Endometrial microvascular endothelial cells (primary cell): ENCODE results near the gene AOC2. TPM values are rescaled to one million over a fixed set of nuclear protein-coding genes. Genes with fewer than 3 reads are reported as not detected.

Source experiments
- in situ Hi-C: cut with HindIII; loops from 2 replicates; pipeline ENCODE4 v1.10.0; 2017; ENCODE audit warnings: low sequenced_read_pairs, low pct_unique_long_range_greater_than_20kb; ENCODE audit errors: inconsistent ontology term
- total RNA-seq: library from RNA; depleted of rRNA; stranded (reverse); fragments of >200 nt; gene quantifications from one replicate; pipeline ENCODE4 v1.2.3, GENCODE V29; 2015; ENCODE audit errors: inconsistent ontology term

Gene AOC2
- total RNA-seq, 1 donor from 2014 or later: 0.09 TPM

DNA sequence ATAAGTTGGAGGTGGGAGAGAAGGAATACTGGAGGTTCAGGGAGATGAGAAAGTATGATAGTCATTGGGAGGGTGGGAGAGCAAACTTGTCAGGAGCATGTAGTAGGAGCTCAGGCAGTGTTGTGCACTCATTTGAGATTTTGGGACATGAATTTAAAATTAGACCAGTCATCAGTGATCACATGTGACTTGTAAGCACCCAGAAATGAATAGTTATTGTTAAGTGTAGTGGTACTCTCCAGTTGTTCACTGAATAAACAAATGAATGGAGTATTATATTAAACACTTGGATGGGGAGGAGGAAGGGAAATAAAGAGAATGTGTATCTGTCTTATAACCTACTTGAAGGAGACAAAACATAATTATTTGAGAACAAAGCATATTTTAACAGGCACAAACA is 13.4 kb upstream of the AOC2 start:
- in situ Hi-C loops: no loop called here

DNA sequence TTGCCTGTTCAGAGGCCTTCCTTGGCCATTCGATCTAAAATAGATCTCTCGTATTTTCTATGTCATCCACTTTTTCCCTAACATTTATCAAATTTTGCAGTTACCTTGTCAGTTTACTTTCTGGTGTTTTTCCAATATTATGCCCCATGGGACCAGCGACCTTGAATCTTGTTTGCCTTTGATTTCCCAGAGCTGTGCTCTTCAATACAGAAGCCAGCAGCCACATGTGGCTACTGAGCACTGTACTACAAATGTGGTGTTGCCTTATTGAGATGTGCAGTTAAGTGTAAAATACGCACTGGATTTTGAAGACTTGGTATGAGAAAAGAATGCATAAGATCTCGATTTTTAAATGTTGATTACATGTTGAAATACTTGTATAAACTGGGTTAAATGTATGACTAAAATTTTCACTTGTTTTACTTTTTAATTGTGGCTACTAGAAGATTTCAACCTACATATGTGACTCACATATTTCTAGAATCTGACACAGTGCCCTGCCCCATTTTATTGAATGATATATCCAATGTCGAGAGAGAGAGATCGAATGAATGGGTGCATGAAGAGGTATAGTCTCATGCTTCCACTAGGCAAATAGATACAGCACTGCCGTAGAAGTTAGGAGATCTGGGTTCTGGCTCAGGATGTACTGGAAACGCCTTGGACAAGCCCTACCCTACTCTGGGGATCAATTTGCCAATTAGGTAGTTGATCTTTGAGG is 12.0 kb upstream of the AOC2 start:
- in situ Hi-C loops: no loop called here

DNA sequence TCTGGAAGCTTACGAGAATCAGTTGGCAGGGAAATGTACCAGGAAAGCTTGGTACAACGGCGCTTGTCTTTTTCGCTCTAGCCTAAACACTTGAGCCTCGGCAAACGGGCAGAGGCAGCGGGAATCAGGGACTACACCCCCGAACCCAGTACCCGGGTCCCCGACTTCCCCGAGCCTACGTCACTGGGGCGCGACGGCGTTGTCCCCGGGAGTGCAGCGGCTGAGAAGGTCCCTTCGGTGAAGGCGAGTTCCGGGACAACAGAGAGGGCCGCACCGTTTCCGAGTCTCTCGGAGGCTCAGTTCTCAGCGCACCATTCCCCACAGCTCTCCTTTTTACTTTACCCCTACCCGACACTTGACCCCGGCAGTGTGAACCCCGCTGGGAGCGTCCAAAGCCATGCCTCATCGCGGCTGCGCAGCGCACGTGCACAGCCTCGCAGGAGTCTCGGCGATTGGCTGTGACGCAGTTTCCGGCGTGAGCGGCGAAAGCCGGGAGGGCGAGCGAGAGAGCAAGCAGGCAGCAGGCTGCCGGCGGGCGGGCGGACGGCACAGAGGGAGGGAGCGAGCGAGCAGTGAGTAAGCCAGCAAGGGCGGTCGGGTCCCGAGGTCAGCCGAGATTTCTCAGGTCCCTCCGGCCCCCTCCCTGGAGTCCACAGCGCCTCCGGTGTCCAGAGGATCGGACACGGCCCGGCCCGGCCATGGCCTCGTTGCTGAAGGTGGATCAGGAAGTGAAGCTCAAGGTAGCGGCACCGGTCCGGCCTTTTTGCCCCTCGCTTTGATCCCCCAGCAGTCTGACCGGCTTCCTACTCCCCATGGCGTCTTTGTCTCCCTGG is 11.2 kb upstream of the AOC2 start, which contains the start of gene PSME3:
Gene PSME3, plus strand, starts transcription at position 464 of the 833 bp plus-strand sequence. Its CDS starts 235 bp downstream, at position 699.
- in situ Hi-C loops: no loop called here

DNA sequence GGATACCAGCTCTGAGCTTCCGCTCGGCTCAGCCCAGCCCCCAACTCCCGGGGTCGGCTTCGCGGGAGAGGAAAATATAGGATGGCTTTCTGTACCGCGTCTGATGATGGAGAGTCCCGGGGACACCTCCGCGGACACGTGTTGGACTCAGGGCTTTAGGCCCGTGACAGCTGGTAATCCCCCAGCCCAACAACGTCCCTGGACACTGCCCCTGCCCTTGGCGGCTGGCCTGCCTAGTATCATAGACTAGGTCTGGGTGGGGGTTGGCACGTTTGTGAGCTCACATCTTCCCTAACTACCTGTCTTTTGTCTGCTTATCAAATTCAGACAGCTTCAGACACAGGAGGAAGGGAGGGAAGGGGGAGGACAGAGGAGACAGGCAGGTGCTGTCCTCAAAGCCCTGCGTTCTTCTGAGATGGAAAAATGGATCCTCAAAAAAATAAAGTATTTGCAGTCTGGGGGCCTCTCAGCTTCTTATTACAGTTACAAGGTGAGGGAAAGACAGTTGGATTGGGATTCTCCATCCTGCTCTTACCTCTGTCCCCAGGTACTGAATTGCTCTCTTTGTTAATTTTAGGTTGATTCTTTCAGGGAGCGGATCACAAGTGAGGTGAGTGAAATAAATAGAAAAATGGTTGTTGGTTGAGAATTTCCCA is 10.5 kb upstream of the AOC2 start:
- in situ Hi-C loops: no loop called here

DNA sequence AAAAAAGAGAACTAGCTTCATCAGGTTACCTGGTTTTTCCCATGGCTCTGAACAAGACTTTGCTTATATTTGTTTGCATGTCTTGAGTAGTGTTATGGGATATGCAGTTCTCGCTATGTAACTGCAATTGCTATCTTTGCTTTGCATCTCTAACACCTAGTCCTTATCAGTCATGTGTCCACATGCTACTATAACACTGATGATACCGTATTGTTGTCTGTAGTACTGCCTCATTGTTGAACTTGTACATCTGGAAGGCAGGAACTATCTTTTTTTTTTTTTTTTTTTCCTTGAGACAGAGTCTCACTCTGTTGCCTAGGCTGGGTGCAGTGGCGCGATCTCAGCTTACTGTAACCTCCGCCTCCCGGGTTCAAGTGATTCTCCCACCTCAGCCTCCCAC is 8.6 kb upstream of the AOC2 start:
- in situ Hi-C loops: no loop called here

DNA sequence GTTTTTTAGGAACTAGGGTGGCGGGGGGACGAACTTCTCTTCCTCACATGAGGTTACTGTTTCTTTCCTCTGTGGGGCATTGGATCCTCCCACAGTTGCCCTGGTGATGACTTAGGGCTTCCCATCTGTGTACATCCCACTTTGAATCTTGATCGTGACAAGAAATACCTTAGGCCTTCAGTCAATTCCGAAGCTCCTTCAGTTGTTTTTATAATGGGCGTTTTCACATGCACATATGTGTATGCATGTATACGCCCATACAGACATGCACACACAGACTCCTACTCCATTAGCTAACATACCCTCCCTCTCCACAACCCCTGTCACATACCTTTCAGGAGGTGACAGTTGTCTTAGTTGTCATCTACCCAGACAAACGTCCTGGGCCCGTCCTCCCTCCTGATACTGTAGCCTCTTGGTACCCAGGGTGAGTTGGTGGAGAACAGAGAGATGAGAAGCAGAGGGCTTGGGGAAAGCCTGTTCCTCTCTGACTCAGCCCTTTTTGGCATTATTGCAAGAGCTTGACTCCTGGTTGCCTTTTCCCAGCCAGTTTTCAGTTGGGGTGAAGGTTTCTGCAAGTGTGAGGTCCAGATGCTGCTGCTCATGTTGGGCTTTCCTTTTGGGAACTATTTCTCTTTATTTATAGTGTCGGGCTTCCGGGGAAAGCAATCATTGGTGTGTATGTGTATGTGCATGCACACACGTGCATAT is 2.2 kb upstream of the AOC2 start:
- in situ Hi-C loops: no loop called here

DNA sequence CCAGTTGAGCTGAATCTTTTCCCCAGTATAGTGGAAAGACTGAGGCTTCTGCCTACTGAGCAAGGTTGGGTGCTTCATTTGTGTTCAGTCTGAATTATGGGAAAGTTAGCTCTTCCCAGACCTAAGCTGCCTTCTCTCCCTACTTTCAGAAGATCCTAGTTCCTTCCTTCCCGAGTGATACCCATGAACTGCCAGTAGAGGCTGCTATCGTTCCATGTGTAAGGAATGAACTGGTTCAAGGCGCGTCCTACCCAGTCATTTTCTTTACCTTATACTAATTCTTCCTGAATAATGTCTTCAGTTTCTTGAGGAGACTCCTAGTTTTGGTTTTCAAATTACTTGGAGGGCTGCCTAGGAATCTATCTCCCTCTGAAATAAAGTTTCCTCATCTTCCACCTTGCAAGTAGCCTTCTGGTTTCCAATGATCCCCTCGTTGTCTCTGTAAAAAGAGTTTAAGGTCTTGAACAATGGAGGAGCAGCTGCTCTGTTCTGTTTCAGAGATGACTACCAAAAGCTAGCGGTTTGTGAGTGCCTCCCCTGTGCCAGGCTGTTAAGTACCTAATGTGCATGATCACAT is 934 bp upstream of the AOC2 start:
- in situ Hi-C loops: no loop called here

DNA sequence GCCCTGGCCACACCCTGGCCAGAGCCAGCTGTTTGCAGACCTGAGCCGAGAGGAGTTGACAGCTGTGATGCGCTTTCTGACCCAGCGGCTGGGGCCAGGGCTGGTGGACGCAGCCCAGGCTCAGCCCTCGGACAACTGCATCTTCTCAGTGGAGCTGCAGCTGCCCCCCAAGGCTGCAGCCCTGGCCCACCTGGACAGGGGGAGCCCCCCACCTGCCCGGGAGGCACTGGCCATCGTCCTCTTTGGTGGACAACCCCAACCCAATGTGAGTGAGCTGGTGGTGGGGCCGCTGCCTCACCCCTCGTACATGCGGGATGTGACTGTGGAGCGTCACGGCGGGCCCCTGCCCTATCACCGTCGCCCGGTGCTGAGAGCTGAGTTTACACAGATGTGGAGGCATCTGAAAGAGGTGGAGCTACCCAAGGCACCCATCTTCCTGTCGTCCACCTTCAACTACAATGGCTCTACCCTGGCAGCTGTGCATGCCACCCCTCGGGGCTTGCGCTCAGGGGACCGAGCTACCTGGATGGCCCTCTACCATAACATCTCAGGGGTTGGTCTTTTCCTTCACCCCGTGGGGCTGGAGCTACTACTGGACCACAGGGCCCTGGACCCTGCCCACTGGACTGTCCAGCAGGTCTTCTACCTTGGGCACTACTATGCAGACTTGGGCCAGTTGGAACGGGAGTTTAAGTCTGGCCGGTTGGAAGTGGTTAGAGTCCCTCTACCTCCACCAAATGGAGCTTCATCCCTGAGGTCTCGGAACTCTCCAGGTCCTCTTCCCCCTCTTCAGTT is 578 bp downstream of the AOC2 start:
- in situ Hi-C loops: no loop called here

DNA sequence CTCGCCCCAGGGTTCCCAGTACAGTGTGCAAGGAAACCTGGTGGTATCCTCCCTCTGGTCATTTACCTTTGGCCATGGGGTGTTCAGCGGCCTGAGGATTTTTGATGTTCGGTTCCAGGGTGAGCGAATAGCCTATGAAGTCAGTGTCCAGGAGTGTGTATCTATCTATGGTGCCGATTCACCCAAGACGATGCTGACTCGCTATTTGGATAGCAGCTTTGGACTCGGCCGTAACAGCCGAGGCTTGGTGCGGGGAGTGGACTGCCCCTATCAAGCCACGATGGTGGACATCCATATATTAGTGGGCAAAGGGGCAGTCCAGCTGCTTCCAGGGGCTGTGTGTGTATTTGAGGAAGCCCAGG is 1.2 kb downstream of the AOC2 start:
- in situ Hi-C loops: no loop called here

DNA sequence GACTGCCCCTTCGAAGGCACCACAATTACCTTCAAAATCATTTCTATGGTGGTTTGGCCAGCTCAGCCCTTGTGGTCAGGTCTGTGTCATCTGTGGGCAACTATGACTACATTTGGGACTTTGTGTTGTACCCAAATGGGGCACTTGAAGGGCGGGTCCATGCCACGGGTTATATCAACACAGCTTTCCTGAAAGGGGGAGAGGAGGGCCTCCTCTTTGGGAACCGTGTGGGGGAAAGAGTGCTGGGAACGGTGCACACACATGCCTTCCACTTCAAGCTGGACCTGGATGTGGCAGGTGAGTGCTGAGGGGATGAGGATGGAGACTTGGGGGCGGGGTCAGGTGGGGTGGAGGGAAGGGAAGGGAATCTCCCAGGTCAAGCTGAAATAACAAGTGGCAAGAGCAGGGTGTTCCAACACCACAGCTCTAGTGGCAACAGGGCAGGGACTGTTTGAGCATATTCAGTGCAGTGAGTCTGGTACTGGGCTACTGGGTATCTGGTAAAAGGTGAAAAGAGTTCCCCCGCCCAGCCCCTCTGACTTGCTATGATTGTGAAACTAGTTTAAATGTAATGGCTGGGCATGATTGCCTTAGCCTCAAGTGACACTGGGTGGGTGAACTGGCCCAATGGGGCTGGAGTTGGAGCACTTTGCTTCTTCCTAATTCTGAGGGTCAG is 1.7 kb downstream of the AOC2 start:
- in situ Hi-C loops: no loop called here

DNA sequence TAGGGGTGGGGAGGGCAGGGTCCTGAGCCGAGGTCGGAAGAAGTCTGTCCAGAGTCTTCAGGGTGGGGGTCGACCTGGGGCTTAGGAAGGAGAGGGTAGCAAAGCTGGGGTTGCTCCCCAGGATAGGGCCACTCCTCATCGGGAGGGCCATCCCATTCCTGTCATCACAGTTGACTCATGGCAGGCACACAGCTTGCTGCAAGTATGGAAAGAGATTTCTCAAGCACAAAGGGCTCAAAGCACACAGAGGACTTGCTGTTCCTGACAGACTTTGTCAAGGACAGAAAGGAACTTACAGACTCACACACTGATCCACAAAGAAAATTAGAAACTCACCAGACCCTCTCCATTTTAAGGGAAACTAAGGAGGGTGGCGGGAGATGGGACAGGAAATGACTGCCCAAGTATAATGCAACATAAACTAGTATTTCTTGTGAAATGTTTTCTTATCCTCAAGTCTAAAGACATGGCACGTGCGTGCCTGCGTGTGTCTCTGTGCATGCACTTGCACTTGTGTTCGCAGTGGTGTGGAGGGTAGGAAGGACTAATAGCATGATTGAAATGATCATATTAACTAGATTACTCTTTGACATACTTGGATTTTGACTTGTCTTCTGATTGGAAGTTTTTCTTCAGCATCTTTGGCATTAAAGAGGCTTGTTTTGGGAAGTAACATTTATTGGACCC is 2.4 kb downstream of the AOC2 start:
- in situ Hi-C loops: no loop called here

DNA sequence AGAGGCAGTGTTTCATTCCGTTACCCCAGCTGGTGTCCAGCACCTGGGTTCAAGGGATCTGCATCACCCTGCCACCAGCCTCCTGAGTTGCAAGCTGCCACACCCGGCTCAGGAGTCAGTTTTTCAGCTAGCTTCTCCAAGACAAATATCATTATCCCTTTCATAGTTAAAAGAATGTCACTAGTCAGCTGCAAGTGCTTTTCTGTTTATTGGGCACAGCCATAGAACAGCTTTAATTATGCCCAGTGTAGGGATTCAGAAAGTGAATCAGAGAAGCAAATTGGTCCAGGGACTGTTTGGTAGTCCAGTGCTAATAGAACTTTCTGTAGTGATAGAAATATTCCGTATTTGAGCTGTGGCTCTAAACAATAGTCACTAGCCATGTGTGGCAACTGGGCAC is 3.7 kb downstream of the AOC2 start:
- in situ Hi-C loops: no loop called here

DNA sequence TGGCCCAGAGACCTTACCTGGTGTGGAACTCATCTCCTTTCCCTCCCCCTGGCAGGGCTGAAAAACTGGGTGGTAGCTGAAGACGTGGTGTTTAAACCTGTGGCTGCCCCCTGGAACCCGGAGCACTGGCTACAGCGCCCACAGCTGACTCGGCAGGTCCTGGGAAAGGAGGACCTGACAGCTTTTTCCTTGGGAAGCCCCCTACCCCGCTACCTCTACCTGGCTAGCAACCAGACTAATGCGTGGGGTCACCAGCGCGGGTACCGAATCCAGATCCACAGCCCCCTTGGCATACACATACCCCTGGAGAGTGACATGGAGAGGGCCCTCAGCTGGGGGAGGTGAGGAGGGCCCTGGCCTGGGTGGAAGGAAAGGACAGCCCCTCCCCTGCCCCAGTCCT is 4.7 kb downstream of the AOC2 start:
- in situ Hi-C loops: no loop called here

DNA sequence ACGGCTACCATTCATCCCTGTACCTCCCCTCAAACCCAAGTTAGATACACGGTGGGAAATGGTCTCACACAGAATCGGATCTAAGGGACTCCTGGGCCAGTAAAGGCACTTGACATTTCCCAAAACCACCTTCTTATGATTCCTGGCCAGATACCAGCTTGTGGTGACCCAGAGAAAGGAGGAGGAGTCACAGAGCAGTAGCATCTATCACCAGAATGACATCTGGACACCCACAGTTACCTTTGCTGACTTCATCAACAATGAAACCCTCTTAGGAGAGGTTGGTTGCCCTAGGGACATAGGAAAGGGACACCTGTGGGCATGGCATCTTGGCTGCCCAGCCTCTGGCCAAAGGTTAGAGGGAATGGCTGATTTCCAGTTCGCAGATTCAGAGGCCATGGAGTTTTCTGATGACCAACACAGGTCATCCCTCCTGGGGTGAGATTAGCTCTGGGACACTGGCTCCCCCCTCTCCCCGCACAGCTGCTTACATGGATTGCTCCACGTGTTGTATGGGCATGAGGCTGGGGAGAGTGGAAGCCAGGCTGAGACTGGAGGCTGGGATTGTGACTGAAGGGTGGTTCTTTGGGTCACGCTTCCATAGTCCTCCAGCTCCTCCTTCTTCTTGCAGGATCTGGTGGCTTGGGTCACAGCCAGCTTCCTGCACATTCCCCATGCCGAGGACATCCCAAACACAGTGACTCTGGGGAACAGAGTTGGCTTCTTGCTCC is 5.2 kb downstream of the AOC2 start:
- in situ Hi-C loops: no loop called here

DNA sequence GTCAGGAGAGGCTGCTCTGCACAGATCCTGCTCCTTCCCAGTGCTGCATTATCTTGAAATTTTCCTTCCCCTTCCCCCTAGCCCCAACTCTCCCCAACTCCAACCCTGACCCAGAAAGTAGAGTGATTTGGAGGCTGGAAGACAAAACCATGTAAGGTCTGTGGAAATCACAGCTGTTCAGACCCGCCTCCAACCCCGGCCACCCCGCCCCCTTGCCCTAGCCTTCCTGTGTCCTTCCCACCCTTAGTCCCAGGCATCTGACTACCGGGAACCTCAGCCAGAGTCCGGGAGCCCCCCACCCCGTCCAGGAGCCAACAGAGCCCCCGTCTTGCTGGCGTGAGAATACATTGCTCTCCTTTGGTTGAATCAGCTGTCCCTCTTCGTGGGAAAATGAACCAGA is 6.6 kb downstream of the AOC2 start, which contains the start of gene AOC3:
Gene AOC3, plus strand, starts transcription at position 246 of the 400 bp plus-strand sequence. Its CDS starts 145 bp downstream, at position 391.
- in situ Hi-C loops: no loop called here
